GDM1 (cell line): ENCODE results near the gene MTHFS.
A peak's percentile ranks its signal among the peaks of the same experiment; 100 is the strongest.

Experiments used
- DNase-seq: peaks from one replicate; lab custom pipeline; 2025; lab: John Stamatoyannopoulos, UW

Gene MTHFS

DNA sequence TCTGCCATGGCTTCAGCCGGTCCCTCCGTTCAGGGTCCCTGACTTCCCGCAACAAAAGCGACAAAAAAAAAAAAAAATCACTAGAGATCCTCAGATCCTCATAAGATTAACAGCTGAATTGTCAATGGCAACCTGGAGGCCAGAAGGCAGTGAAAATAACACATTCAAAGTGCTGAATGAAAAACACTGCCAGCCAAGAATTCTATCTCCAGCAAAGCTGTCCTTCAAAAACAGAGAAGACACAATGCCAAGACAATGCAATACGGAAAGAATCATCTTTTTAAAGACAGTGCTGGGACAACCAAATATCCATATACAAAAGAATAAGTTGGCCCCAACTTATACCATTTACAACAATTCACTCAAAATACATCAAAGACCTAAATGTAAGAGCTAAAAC, 21.6 kb downstream of the MTHFS start:
- no peak for DNase-seq

DNA sequence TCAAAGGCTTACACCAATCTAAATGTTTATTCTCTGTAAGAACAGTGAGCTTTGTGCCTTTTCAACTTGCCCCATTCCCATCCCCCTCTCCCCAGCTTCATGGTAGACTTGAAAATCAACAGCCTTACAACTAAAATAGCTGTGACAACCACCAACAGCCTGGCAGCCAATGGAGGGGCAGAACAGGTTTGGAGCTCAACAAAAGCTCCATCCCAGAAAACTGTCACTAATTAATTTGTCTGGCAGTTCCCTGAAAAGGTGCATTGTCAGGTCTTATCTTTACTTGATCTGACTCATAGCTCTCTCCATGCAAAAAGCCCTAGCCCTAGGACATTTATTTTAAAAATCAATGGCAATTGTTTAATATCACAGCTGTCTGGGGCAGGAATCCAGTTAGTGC, 22.6 kb downstream of the MTHFS start:
- no peak for DNase-seq

GRCh38 chr15:79872358-79873017, 24.3 kb downstream of the MTHFS start:
- peak; percentile 46 for DNase-seq

DNA sequence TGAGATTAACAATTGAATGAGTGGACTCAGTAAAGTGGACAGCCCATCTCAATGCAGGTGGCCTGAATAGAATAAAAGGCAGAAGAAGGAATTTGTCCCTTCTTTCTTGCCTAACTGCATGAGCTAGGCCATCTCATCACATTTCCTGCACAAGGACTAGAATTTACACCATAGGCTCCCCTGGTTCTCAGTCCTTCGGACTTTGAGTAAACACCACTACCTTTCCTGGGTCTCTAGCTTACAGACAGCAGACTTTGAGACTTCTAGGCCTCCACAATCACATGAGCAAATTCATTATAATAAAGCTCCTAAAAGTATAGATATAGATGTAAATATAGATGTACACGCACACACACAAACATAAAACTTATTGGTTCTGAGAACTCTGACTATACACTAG, 28.3 kb downstream of the MTHFS start:
- DNase-seq: no peak

- no peak for DNase-seq
Measured at GRCh38 chr15:79863886-79864285, 32.9 kb downstream of the MTHFS start.

DNA sequence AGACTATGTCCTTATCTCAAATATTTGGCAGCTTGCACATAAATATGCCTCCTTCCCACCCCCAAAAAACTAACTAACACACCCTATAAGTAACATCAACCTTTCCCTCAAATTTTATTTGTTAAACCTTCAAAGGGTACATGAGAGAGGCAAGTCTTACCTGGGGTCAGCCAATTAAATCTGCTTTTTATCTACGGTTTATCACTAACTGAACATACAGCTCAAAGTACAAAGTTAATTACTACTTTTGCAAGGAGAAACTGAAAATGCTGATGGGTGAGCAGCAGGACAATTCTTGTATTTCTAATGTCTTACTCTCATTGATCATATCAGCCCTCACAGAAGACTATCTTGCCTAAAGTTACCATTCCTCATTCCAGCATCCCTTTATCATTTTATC, 34.6 kb downstream of the MTHFS start:
- DNase-seq: no peak

DNA sequence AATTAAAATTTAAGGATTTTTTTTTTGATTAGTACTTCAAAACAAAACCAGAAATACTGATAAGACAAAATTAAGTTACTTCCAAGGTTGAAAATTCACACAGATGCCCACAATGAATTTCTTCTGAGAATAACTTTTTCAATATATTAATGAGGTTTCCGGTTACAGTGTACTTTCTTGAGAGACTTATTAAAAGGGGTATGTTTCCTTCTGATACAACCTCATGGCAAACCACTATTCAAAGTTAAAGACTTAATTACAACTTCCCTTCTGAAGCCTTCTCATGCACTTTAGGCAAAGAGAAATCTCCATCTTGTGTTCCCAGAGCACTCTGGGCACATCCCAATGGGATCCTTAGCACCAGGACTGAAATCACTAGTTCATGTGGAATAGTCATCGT, 36.2 kb downstream of the MTHFS start:
- DNase-seq: no peak

DNA sequence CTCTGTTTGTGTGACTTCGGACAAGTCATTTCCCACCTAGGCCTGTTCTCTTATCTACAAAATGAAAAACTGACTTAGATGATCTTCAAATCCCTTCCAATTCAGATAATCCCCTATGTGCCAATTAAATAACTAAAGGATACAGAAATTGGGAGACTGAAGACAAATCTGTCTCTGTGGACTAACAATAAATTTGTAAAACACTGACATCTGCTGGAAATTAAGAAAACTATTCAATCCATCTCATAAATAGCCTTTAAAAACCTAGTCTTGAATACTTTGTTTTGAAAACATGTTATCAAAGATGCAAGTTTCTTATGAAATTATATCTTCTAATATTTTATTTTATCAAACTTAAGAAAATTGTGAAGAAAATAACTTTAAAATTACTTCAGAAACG, 38.3 kb downstream of the MTHFS start:
- DNase-seq: no peak

- DNase-seq: peak; percentile 40
Measured at GRCh38 chr15:79853492-79854328, 43.1 kb downstream of the MTHFS start.

- DNase-seq: no peak
Measured at GRCh38 chr15:79849789-79850188, 47.0 kb downstream of the MTHFS start.

DNA sequence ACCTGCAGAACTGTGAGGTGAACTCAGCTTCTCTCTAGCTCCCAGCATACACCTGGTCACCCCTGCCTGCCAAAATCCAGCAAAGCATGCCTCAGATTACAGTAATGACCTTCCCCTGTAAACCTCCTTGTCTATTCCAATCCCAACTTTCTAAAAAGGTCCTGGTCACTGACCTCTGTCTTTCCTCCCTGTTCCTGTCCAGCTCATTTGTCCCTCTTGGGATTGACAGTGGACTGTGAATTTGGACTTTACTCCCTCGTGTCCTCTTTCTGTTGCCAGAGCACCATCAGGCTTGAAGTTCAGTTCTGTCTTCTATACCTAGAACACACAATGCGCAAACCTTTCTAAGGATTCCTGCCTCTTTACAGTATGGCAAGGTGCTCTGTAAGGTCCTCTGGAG, 50.3 kb downstream of the MTHFS start:
- no peak for DNase-seq

GRCh38 chr15:79844221-79844620, 52.6 kb downstream of the MTHFS start:
- DNase-seq: no peak

- no peak for DNase-seq
Measured at GRCh38 chr15:79837846-79838245, 59.0 kb downstream of the MTHFS start.

DNA sequence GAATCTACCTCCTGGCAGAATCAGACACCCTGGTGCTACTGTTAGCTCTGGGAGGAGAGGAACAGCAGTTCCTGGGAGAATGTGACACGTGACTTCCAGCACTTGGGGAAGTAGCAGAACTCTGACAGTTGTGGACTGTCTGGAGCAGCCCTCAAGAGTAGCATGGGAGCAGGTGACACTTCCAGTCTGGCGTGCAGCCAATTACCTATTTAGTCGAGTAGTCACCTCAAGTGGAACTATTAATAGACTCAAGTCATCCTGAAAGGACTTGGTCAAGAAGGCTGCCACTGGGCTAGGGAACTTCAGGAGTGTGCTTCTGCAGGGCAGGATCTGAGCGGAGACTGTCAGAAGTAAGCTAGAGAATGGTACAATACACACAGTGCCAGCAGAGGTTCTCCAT, 62.3 kb downstream of the MTHFS start:
- DNase-seq: no peak

GRCh38 chr15:79832367-79833120, 64.3 kb downstream of the MTHFS start:
- no peak for DNase-seq

DNA sequence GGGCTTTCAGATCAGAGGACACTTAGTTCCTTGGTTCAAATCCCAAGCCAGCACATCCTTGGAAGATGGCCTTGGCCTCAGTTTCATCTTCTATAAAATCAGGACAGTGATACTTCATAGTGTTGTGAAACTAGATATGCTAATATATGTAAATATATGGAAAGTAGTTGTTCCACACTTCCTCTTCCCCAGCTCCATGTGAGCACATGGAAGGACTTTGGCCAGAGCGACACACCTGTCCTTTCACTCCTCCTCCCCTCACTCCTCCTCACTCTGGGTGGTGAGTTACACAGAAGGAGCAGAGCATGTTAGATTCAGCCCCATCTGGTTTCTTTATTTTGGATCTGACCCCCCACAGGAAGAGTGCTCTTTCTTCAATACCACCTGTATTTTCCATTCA, 65.2 kb downstream of the MTHFS start:
- no peak for DNase-seq

DNA sequence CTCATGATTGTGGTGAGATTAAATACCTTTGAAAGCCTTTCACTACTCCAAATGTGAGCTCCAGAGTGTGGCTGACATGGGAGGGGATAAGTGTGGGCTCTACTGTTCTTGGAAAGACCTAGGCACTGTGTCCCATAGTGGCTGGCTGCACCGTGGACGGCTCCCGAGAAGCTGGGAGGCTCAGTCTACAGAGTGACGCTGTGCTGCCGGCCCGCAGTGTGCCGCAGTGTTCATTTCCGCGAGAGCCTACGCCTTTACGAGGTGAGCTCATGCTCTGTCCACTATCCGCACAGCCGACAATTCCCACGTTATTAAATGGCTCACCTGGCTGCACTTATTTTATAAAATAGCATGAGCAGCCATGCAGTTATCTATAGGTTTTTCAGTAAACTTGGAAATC, 66.9 kb downstream of the MTHFS start:
- no peak for DNase-seq

DNA sequence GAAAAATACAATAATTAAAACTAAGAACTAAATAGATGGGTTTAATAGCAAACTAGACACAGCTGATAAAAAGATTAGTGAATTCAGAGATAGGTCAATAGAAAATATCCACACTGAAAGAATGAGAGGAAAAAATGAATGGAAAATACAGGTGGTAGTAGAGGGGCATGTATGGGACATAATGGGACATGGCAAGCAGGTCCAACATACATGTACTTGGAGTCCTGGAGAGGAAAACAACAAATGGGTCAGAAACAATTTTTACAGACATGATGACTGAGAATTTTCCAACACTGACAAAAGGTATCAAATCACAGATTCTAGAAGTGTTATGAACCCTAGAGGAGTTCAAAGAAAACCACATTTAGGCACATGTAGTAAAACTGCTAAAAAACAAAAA, 68.4 kb downstream of the MTHFS start:
- no peak for DNase-seq

DNA sequence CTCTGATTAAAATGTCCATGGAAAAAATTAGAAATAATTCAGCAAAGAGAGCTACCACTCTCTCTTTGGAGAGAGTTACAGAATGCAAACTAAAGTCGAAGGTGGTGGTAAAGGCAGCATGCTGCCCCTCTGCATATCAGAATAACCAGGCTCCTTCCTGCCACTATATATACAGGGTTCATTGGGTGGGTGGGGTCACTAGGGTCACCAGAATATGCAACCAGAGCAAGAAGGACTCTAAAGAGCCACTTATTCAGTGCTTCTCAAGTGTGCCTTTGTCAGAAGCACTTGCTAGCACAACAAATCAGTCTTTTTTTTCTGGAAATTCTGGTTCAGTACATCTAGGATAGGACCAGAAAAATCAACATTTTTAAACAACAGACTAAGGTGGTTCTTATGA, 70.0 kb downstream of the MTHFS start:
- DNase-seq: no peak

GRCh38 chr15:79824136-79824701, 72.6 kb downstream of the MTHFS start:
- DNase-seq: no peak

DNA sequence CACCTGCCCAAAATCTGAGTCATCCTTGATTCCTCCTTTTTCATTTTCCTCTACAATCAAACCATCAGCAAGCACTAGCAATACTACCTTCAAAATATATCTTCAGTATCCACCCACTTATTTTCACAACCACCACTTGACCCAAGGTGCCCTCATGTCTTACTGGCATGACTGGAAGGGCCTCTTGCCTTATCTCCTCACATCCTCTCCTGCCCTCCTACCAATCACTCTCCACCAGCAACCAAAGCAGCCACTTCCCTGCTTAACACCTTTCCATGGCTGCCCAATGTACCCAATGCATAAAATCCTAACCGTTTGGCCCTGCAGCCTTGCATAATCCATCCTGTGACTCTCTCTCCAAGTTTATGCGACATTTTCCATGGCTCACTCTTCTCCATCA, 76.0 kb downstream of the MTHFS start:
- no peak for DNase-seq

- no peak for DNase-seq
Measured at GRCh38 chr15:79820176-79820575, 76.6 kb downstream of the MTHFS start.

- no peak for DNase-seq
Measured at GRCh38 chr15:79816571-79816970, 80.2 kb downstream of the MTHFS start.
